IMR-90 (cell line): ENCODE results near the gene CD46. TPM values are rescaled to one million over a fixed set of nuclear protein-coding genes. Genes with fewer than 3 reads are reported as not detected.

Experiments
- ATAC-seq: fragments of 200-7000 bp; cut with Tn5 transposase; 2 replicates; pipeline ENCODE4 v1.9.1; 2020; ENCODE audit warnings: low read depth, mild to moderate bottlenecking, moderate library complexity
- BruUV-seq: library from RNA; stranded (reverse); fragments of 400-500 nt; replicated peaks from 2 replicates; lab custom pipeline; 2021; lab: Mats Ljungman, UMichigan
- CTCF ChIA-PET: fragments of 300-600 bp; formaldehyde crosslinking; extraction: SDS; loops from one replicate; lab custom pipeline; 2021; ENCODE audit warnings: antibody characterized with exemption; lab: Yijun Ruan, JAX
- POLR2A ChIA-PET: fragments of 300-600 bp; sonication (Branson Sonifier 250); formaldehyde crosslinking; loops from one replicate; lab custom pipeline; 2022; ENCODE audit warnings: antibody characterized with exemption; ENCODE audit not compliant: unreplicated experiment; lab: Charles Lee
- DNase-seq: peaks from one replicate; pipeline ENCODE4 v3.0.0; 2013
- H2AFZ ChIP-seq: replicated peaks from 2 replicates; pipeline ENCODE3; 2013; ENCODE audit warnings: low read length, mild to moderate bottlenecking; ENCODE audit not compliant: poor library complexity
- H2AK5ac ChIP-seq: 2 replicates; pipeline ENCODE4 v1.6.1; 2013; ENCODE audit warnings: low read depth, low read length, inconsistent platforms
- H2AK9ac ChIP-seq: replicated peaks from 2 replicates; pipeline ENCODE3; 2013; ENCODE audit warnings: mild to moderate bottlenecking, low read depth, low read length, moderate library complexity; ENCODE audit not compliant: poor library complexity
- H2BK120ac ChIP-seq: 2 replicates; pipeline ENCODE4 v1.6.1; 2013; ENCODE audit warnings: low read depth, low read length, inconsistent platforms
- H2BK15ac ChIP-seq: 3 replicates; pipeline ENCODE4 v1.6.1; 2013; ENCODE audit warnings: low read depth, low read length, inconsistent platforms
- H2BK20ac ChIP-seq: 2 replicates; pipeline ENCODE4 v1.6.1; 2013; ENCODE audit warnings: low read depth, mild to moderate bottlenecking, inconsistent platforms, low read length, moderate library complexity
- H2BK5ac ChIP-seq: 2 replicates; pipeline ENCODE4 v1.6.1; 2013; ENCODE audit warnings: mild to moderate bottlenecking, low read depth, low read length, inconsistent platforms; ENCODE audit not compliant: poor library complexity, severe bottlenecking
- H3K14ac ChIP-seq: replicated peaks from 2 replicates; pipeline ENCODE4 v1.6.1; 2013; ENCODE audit warnings: low read depth, low read length, inconsistent platforms
- H3K18ac ChIP-seq: 2 replicates; pipeline ENCODE4 v1.6.1; 2013; ENCODE audit warnings: low read depth, low read length, control low read depth
- H3K23ac ChIP-seq: 2 replicates; pipeline ENCODE4 v1.6.1; 2013; ENCODE audit warnings: low read depth, low read length, inconsistent platforms
- H3K27ac ChIP-seq: 2 replicates; pipeline ENCODE4 v1.5.1; 2013; ENCODE audit warnings: mild to moderate bottlenecking, control low read depth, low read length; ENCODE audit not compliant: insufficient read depth
- H3K27me3 ChIP-seq: 2 replicates; pipeline ENCODE4 v1.6.1; 2013; ENCODE audit warnings: low read length; ENCODE audit not compliant: control insufficient read depth, insufficient read depth
- H3K36me3 ChIP-seq: 2 replicates; pipeline ENCODE4 v1.6.1; 2013; ENCODE audit warnings: low read length, mixed read lengths; ENCODE audit not compliant: control insufficient read depth, insufficient read depth
- H3K4ac ChIP-seq: 2 replicates; pipeline ENCODE4 v1.6.1; 2013; ENCODE audit warnings: low read depth, low read length, inconsistent platforms
- H3K4me1 ChIP-seq: 2 replicates; pipeline ENCODE4 v1.6.1; 2013; ENCODE audit warnings: low read length, mixed read lengths; ENCODE audit not compliant: control insufficient read depth, insufficient read depth
- H3K4me2 ChIP-seq: 2 replicates; pipeline ENCODE4 v1.6.1; 2013; ENCODE audit warnings: low read depth, mild to moderate bottlenecking, control low read depth, low read length, moderate library complexity
- H3K4me3 ChIP-seq: 2 replicates; pipeline ENCODE4 v1.5.1; 2013; ENCODE audit warnings: low read depth, mild to moderate bottlenecking, control low read depth, low read length, moderate library complexity; ENCODE audit not compliant: insufficient read depth
- H3K56ac ChIP-seq: 2 replicates; pipeline ENCODE4 v1.6.1; 2013; ENCODE audit warnings: low read length, inconsistent platforms; ENCODE audit not compliant: insufficient read depth; ENCODE audit errors: extremely low read depth
- H3K79me1 ChIP-seq, 2 experiments: 2 replicates each; pipeline ENCODE4 v1.6.1; 2013; ENCODE audit warnings: low read length in 2 of 2, inconsistent platforms in 1 of 2, low read depth in 1 of 2
- H3K9ac ChIP-seq: 2 replicates; pipeline ENCODE4 v1.6.1; 2013; ENCODE audit warnings: low read depth, low read length, control low read depth
- H3K9me1 ChIP-seq: 2 replicates; pipeline ENCODE4 v1.6.1; 2013; ENCODE audit warnings: low read length, inconsistent platforms; ENCODE audit not compliant: insufficient read depth
- H3K9me3 ChIP-seq: 2 replicates; pipeline ENCODE4 v1.6.1; 2013; ENCODE audit warnings: low read length; ENCODE audit not compliant: control insufficient read depth, insufficient read depth
- H4K20me1 ChIP-seq: 2 replicates; pipeline ENCODE4 v1.6.1; 2013; ENCODE audit warnings: low read length, inconsistent platforms; ENCODE audit not compliant: insufficient read depth
- H4K5ac ChIP-seq: 2 replicates; pipeline ENCODE4 v1.6.1; 2013; ENCODE audit warnings: mild to moderate bottlenecking, low read depth, low read length, control low read depth
- H4K8ac ChIP-seq, 2 experiments: 2 replicates each; pipeline ENCODE4 v1.6.1; 2013; ENCODE audit warnings: low read depth in 2 of 2, low read length in 2 of 2, control low read depth in 1 of 2, inconsistent platforms in 1 of 2
- H4K91ac ChIP-seq: 2 replicates; pipeline ENCODE4 v1.6.1; 2013; ENCODE audit warnings: low read depth, low read length, inconsistent platforms; ENCODE audit not compliant: insufficient read depth
- BHLHE40 ChIP-seq: fragments of 150-350 bp; IDR thresholded peaks from 2 replicates; pipeline ENCODE4 v1.6.1; 2016; ENCODE audit warnings: mild to moderate bottlenecking, low read depth, low read length
- CEBPB ChIP-seq: IDR thresholded peaks from 2 replicates; pipeline ENCODE4 v1.6.1; 2012; ENCODE audit warnings: low read depth, low read length, improper control_type of control experiment
- CHD1 ChIP-seq: IDR thresholded peaks from 2 replicates; pipeline ENCODE4 v1.6.1; 2012; ENCODE audit warnings: low read depth, low read length, improper control_type of control experiment
- CTCF ChIP-seq: conservative IDR thresholded peaks from 2 replicates; pipeline ENCODE4 v1.5.1; 2012; ENCODE audit warnings: mild to moderate bottlenecking, low read depth, low read length, improper control_type of control experiment
- ELK1 ChIP-seq: fragments of 150-350 bp; IDR thresholded peaks from 2 replicates; pipeline ENCODE4 v1.6.1; 2016; ENCODE audit warnings: low read depth, mild to moderate bottlenecking, low read length, moderate library complexity, borderline replicate concordance
- FOS ChIP-seq: fragments of 150-350 bp; IDR thresholded peaks from 2 replicates; pipeline ENCODE4 v1.6.1; 2016; ENCODE audit warnings: low read depth, low read length
- MAFK ChIP-seq: IDR thresholded peaks from 2 replicates; pipeline ENCODE4 v1.6.1; 2012; ENCODE audit warnings: low read depth, low read length, improper control_type of control experiment
- MAZ ChIP-seq: IDR thresholded peaks from 2 replicates; pipeline ENCODE4 v1.6.1; 2012; ENCODE audit warnings: low read depth, mild to moderate bottlenecking, low read length, improper control_type of control experiment, moderate library complexity, borderline replicate concordance
- MXI1 ChIP-seq: IDR thresholded peaks from 2 replicates; pipeline ENCODE4 v1.6.1; 2012; ENCODE audit warnings: low read depth, mild to moderate bottlenecking, low read length, moderate library complexity, borderline replicate concordance
- POLR2A ChIP-seq: IDR thresholded peaks from 2 replicates; pipeline ENCODE4 v1.6.1; 2012; ENCODE audit warnings: mild to moderate bottlenecking, low read depth, low read length
- RAD21 ChIP-seq: IDR thresholded peaks from 2 replicates; pipeline ENCODE4 v1.6.1; 2012; ENCODE audit warnings: low read length, improper control_type of control experiment
- RCOR1 ChIP-seq: IDR thresholded peaks from 2 replicates; pipeline ENCODE4 v1.6.1; 2012; ENCODE audit warnings: mild to moderate bottlenecking, low read length, improper control_type of control experiment; ENCODE audit not compliant: insufficient replicate concordance
- RFX5 ChIP-seq: IDR thresholded peaks from 2 replicates; pipeline ENCODE4 v1.8.0; 2012; ENCODE audit warnings: low read depth, mild to moderate bottlenecking, low read length, moderate library complexity
- USF2 ChIP-seq: fragments of 150-350 bp; IDR thresholded peaks from 2 replicates; pipeline ENCODE4 v1.6.1; 2017; ENCODE audit warnings: mild to moderate bottlenecking, antibody characterized with exemption, low read length, low read depth
- WGBS, 2 experiments: methylation state at CpG; one replicate each; pipeline versions ENCODE4 v1.1.5 to v1.1.7; 2013; ENCODE audit warnings: missing lambda C conversion rate in 2 of 2; ENCODE audit not compliant: insufficient read length in 1 of 2; ENCODE audit errors: extremely low coverage in 2 of 2; 5-methylcytosine and 5-hydroxymethylcytosine counted together
- dilution Hi-C: fragments of 300-500 bp; cut with HindIII; formaldehyde crosslinking; loops from one replicate; pipeline ENCODE4 v1.14.3; 2018; ENCODE audit warnings: low sequenced_read_pairs; ENCODE audit not compliant: unreplicated experiment
- in situ Hi-C: fragments of 300-500 bp; cut with MboI; formaldehyde crosslinking; loops from 3 replicates; pipeline ENCODE4 v1.14.3; 2019; ENCODE audit warnings: low sequenced_read_pairs, inconsistent platforms, mixed read lengths
- intact Hi-C: fragments of 100-400 bp; cut with micrococcal nuclease; formaldehyde crosslinking; loops from 2 replicates; pipeline ENCODE4 v1.10.0; 2022
- polyA plus RNA-seq, 3 experiments: library from polyadenylated mRNA; depleted of rRNA; stranded (reverse); fragments of >200 nt; gene quantifications; 2 replicates each; pipeline ENCODE4 v1.2.3, GENCODE V29; 2012; ENCODE audit warnings: low replicate concordance in 1 of 3
- total RNA-seq: library from RNA; depleted of rRNA; stranded (reverse); fragments of >200 nt; gene quantifications from 2 replicates; pipeline ENCODE4 v1.2.3, GENCODE V29; 2012

The CD46 gene
- total and polyA plus RNA-seq, 2 of the 4 experiments (the other 2 are of a cell fraction) = 37.1 to 82.0 TPM

GRCh38 chr1:207803678-207804077 lies 51.8 kb downstream of the CD46 start:
- Histone ChIP-seq H2BK120ac (no peak overlapping the region), H4K91ac (no peak overlapping the region), H4K5ac (no peak overlapping the region), H3K4ac (no peak overlapping the region), H3K27ac (no peak overlapping the region), H2AK9ac (no peak overlapping the region), H3K9ac (no peak overlapping the region), H3K27me3 (no peaks in the 10 kb centered on the region), H3K56ac (no peak overlapping the region), H2BK15ac (no peak overlapping the region), H2AK5ac (no peak overlapping the region), H3K9me3 (no peaks in the 10 kb centered on the region), H3K4me1 (peaks cover 9% of the 10 kb centered on the region), H3K14ac (no peak overlapping the region), H3K23ac (no peak overlapping the region), H2BK5ac (no peak overlapping the region), H3K9me1 (peaks cover 23% of the 10 kb centered on the region; the same call in 1 of the 2 replicates), H4K8ac (no peak overlapping the region), H4K20me1 (no peaks in the 10 kb centered on the region), H3K4me2 (no peak overlapping the region), H2AFZ (no peak overlapping the region), H3K18ac (no peak overlapping the region), H3K79me1 (peaks cover 0 to 9% of the 10 kb centered on the region in 2 experiments; a peak in 1 of 4 replicates), H2BK20ac (no peak overlapping the region), H3K36me3 (peaks cover 20% of the 10 kb centered on the region; the same call in 1 of the 2 replicates), H3K4me3 (no peak overlapping the region)
- TF ChIP-seq ELK1 (no peak), MXI1 (no peak), MAFK (no peak), FOS (no peak), RFX5 (no peak), RAD21 (no peak), USF2 (no peak), CEBPB (no peak), RCOR1 (no peak), CHD1 (no peak), CTCF (no peak), POLR2A (no peak), BHLHE40 (no peak), MAZ (no peak)
- dilution Hi-C loops = no loop called here
- ChIA-PET POLR2A (no interaction called here), CTCF (interaction anchor here (1.0 kb wide), 1 partner anchor 8 kb away, joined by 3 read pairs; no protein-coding TSS in a partner anchor)
- ATAC-seq (no peak), DNase-seq (no peak)
- intact Hi-C loops = no loop called here
- no TSS peak for BruUV-seq
- 77% methylated on average over 7 of the region's 9 CpGs; no CpG with 5 or more reads in 1 of the 2 experiments for WGBS, 2 experiments
- in situ Hi-C loops = no loop called here
